Measurements from ENCODE around the gene TAGAP.
A peak's percentile ranks its signal among the peaks of the same experiment; 100 is the strongest.

Gene TAGAP

DNA sequence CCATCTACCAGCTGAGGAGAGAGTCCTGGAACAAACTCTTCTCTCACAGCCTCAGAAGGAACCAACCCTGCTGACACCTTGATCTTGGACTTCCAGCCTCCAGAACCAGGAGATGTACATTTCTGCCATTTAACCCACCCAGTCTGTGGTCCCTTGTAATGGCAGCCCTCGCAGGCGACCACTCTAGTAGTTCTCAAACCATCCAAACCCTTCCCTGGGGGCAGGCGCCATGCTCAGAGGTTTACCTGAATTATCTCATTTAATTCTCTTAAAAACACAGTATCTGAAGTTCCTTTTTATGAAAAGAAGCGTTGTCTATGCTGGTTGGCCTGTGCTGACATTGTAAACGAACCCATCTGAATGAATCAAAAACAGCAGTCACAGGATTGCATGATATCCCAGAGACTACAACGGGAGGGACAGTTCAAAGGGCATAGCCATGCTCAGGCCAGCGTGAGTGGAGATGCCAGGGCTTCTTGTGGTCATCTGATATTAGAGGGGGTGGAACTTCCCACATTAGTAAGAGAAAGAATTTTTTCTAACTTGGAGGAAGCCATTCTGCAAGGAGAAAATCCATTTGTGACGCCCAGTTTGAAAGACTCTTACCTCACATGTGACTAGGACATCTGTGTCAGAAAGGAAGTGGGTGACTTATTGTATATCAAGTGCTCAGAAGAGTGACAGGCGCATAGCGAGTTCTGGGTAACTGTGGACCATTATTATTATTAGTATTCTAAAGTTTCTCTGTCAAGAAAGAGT, 17.2 kb upstream of the TAGAP start:
- TF ChIP-seq CTCF (IDR thresholded peaks at IDR 0.05; ENCODE audit: low read depth, low read length, poor library complexity, severe bottlenecking): no peak
- no peak for TF ChIP-seq EZH2phosphoT487 (IDR thresholded peaks at IDR 0.05; ENCODE audit: borderline replicate concordance, low read length)
- peak overlapping the region; percentile 84 for H3K4me2 ChIP-seq (ENCODE audit: low read length)
- H3K27ac ChIP-seq (ENCODE audit: low read depth, low read length): peak overlapping the region; percentile 97

DNA sequence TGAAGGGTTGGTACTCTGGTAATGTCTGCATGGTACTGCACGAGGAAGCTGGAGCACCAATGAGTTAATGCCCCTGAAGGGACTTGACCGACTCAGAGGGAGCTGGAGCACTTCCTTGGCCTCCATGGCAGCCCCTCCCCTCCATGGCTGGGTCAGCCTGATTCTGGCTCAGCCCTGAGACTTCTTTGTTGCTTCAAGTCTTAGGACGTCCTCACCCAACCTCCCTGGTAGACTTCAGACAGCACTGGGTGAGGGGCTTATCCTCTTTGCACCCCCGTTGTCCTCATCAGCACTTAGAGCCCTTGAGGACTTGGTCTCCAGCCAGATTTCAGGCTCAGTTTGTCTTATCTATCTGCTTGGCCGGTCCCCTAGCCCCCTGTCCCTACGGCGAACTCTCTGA, 16.4 kb upstream of the TAGAP start:
- TF ChIP-seq CTCF (IDR thresholded peaks at IDR 0.05; ENCODE audit: low read depth, low read length, poor library complexity, severe bottlenecking): no peak
- H3K4me3 ChIP-seq (ENCODE audit: low read length): peak overlapping the region; percentile 65
- peak overlapping the region; percentile 97 for H3K27ac ChIP-seq (ENCODE audit: low read depth, low read length)
- no peaks in the 10 kb centered on the region for H3K9me3 ChIP-seq (ENCODE audit: control insufficient read depth, insufficient read depth, low read length)
- peaks cover 28% of the 10 kb centered on the region for H3F3A ChIP-seq (ENCODE audit: control insufficient read depth, insufficient read depth)
- no peaks in the 10 kb centered on the region for H3K27me3 ChIP-seq (ENCODE audit: control insufficient read depth, low read length)
- H4K20me1 ChIP-seq (ENCODE audit: control insufficient read depth, insufficient read depth, low read depth, low read length): no peaks in the 10 kb centered on the region
- H3K79me2 ChIP-seq (ENCODE audit: control insufficient read depth, low read length): no peaks in the 10 kb centered on the region
- no peaks in the 10 kb centered on the region for H3K36me3 ChIP-seq (ENCODE audit: control insufficient read depth, low read length)
- H3K9me2 ChIP-seq (replicated peaks; ENCODE audit: control insufficient read depth, low read length): no peaks in the 10 kb centered on the region
- peaks cover 96% of the 10 kb centered on the region for H3K4me1 ChIP-seq (ENCODE audit: control insufficient read depth, low read length)
- peak overlapping the region; percentile 84 for H3K4me2 ChIP-seq (ENCODE audit: low read length)

More for the DNA sequence above, 17.2 kb upstream of the TAGAP start:
- H3K36me3 ChIP-seq (ENCODE audit: control insufficient read depth, low read length): no peaks in the 10 kb centered on the region
- no peaks in the 10 kb centered on the region for H3K27me3 ChIP-seq (ENCODE audit: control insufficient read depth, low read length)
- H3K4me3 ChIP-seq (ENCODE audit: low read length): peak overlapping the region; percentile 65
- H3K9me2 ChIP-seq (replicated peaks; ENCODE audit: control insufficient read depth, low read length): no peaks in the 10 kb centered on the region
- H4K20me1 ChIP-seq (ENCODE audit: control insufficient read depth, insufficient read depth, low read depth, low read length): no peaks in the 10 kb centered on the region
- H3K9me3 ChIP-seq (ENCODE audit: control insufficient read depth, insufficient read depth, low read length): no peaks in the 10 kb centered on the region
- no peaks in the 10 kb centered on the region for H3K79me2 ChIP-seq (ENCODE audit: control insufficient read depth, low read length)
- peaks cover 96% of the 10 kb centered on the region for H3K4me1 ChIP-seq (ENCODE audit: control insufficient read depth, low read length)
- H3F3A ChIP-seq (ENCODE audit: control insufficient read depth, insufficient read depth): peaks cover 28% of the 10 kb centered on the region

- Histone ChIP-seq H3K9me3 (ENCODE audit: control insufficient read depth, insufficient read depth, low read length) (no peaks in the 10 kb centered on the region), H3K9me2 (replicated peaks; ENCODE audit: control insufficient read depth, low read length) (no peaks in the 10 kb centered on the region), H3K27me3 (ENCODE audit: control insufficient read depth, low read length) (no peaks in the 10 kb centered on the region), H3F3A (ENCODE audit: control insufficient read depth, insufficient read depth) (peaks cover 36% of the 10 kb centered on the region), H3K4me3 (ENCODE audit: low read length) (no peak overlapping the region), H3K36me3 (ENCODE audit: control insufficient read depth, low read length) (no peaks in the 10 kb centered on the region), H3K4me2 (ENCODE audit: low read length) (no peak overlapping the region), H3K4me1 (ENCODE audit: control insufficient read depth, low read length) (peaks cover 96% of the 10 kb centered on the region), H3K27ac (ENCODE audit: low read depth, low read length) (no peak overlapping the region), H3K79me2 (ENCODE audit: control insufficient read depth, low read length) (no peaks in the 10 kb centered on the region), H4K20me1 (ENCODE audit: control insufficient read depth, insufficient read depth, low read depth, low read length) (no peaks in the 10 kb centered on the region)
- TF ChIP-seq CTCF (IDR thresholded peaks at IDR 0.05; ENCODE audit: low read depth, low read length, poor library complexity, severe bottlenecking) (no peak), EZH2phosphoT487 (IDR thresholded peaks at IDR 0.05; ENCODE audit: borderline replicate concordance, low read length) (no peak)
Observed at GRCh38 chr6:159059885-159060506, 15.2 kb upstream of the TAGAP start.

Data from DOHH2 (cell line).